ENCODE results near the gene TYRP1.

GRCh38 chr9:12726795-12727194, 33.6 kb downstream of the TYRP1 start:
- no peak for TF ChIP-seq CTCF (IDR thresholded peaks at IDR 0.05)
- TF ChIP-seq TAF1 (IDR thresholded peaks at IDR 0.05; ENCODE audit: borderline replicate concordance, low read depth, low read length), result no peak
- TF ChIP-seq REST (IDR thresholded peaks at IDR 0.05; ENCODE audit: low read depth, low read length), result no peak
- no peak for TF ChIP-seq RCOR1 (IDR thresholded peaks at IDR 0.05; ENCODE audit: low read length)
- TF ChIP-seq EZH2phosphoT487 (IDR thresholded peaks at IDR 0.05; ENCODE audit: borderline replicate concordance, low read depth), result no peak
- TF ChIP-seq NFIC (IDR thresholded peaks at IDR 0.05; ENCODE audit: borderline replicate concordance), result no peak
- no peak for TF ChIP-seq USF1 (IDR thresholded peaks at IDR 0.05; ENCODE audit: borderline replicate concordance, low read depth)
- TF ChIP-seq TEAD4 (IDR thresholded peaks at IDR 0.05; ENCODE audit: borderline replicate concordance, insufficient read depth), result no peak
- no peak for TF ChIP-seq YY1 (IDR thresholded peaks at IDR 0.05; ENCODE audit: low read depth)
- no peak for TF ChIP-seq MAX (IDR thresholded peaks at IDR 0.05; ENCODE audit: low read depth)
- no peak for TF ChIP-seq PBX3 (IDR thresholded peaks at IDR 0.05)
- no peak for TF ChIP-seq GABPA (IDR thresholded peaks at IDR 0.05; ENCODE audit: low read depth)
